Caco-2 (cell line): ENCODE data around the gene MGAT4A. TPM values are rescaled to one million over a fixed set of nuclear protein-coding genes. Genes with fewer than 3 reads are reported as not detected.

Source experiments
- BruUV-seq: library from RNA; stranded (reverse); fragments of 400-500 nt; replicated peaks from 2 replicates; lab custom pipeline; 2021; lab: Mats Ljungman, UMichigan
- CTCF ChIA-PET: fragments of 300-600 bp; sonication (Branson Sonifier 250); formaldehyde crosslinking; loops from one replicate; lab custom pipeline; 2022; ENCODE audit warnings: antibody characterized with exemption; lab: Charles Lee
- POLR2A ChIA-PET: fragments of 300-600 bp; sonication (Branson Sonifier 250); formaldehyde crosslinking; loops from one replicate; lab custom pipeline; 2022; ENCODE audit warnings: antibody characterized with exemption; lab: Charles Lee
- DNase-seq, 2 experiments: peaks; one replicate each; pipeline versions ENCODE4 v3.0.0 to v3.0.0-alpha.2; 2020 to 2022
- H3K27me3 ChIP-seq: replicated peaks from 2 replicates; pipeline ENCODE4 v1.6.0; 2011; ENCODE audit warnings: low read length; ENCODE audit not compliant: control insufficient read depth, insufficient read depth
- H3K36me3 ChIP-seq: 2 replicates; pipeline ENCODE4 v1.5.1; 2011; ENCODE audit warnings: low read length; ENCODE audit not compliant: control insufficient read depth, insufficient read depth
- H3K4me1 ChIP-seq: fragments of 250-450 bp; sonication (Bioruptor Pico); 2 replicates; pipeline ENCODE4 v1.5.1; 2020; ENCODE audit warnings: mild to moderate bottlenecking
- H3K4me3 ChIP-seq: 2 replicates; pipeline ENCODE4 v1.5.1; 2011; ENCODE audit warnings: low read depth, mild to moderate bottlenecking, control low read depth, low read length
- H3K9me3 ChIP-seq: fragments of 250-450 bp; sonication (Bioruptor Pico); 2 replicates; pipeline ENCODE4 v1.5.1; 2020; ENCODE audit warnings: mild to moderate bottlenecking, moderate library complexity
- H3K27ac Mint-ChIP-seq: one replicate; pipeline ENCODE4 v1.8.0; 2022; ENCODE audit warnings: mixed read lengths; ENCODE audit not compliant: unreplicated experiment
- H3K27me3 Mint-ChIP-seq: one replicate; pipeline ENCODE4 v1.8.0; 2022; ENCODE audit warnings: mixed read lengths; ENCODE audit not compliant: insufficient read depth, unreplicated experiment
- H3K36me3 Mint-ChIP-seq: one replicate; pipeline ENCODE4 v1.8.0; 2022; ENCODE audit warnings: mild to moderate bottlenecking, mixed read lengths; ENCODE audit not compliant: insufficient read depth, unreplicated experiment
- H3K4me1 Mint-ChIP-seq: one replicate; pipeline ENCODE4 v1.8.0; 2022; ENCODE audit warnings: low read depth, mixed read lengths; ENCODE audit not compliant: unreplicated experiment
- H3K4me3 Mint-ChIP-seq: one replicate; pipeline ENCODE4 v1.8.0; 2022; ENCODE audit warnings: mild to moderate bottlenecking, moderate library complexity, mixed read lengths; ENCODE audit not compliant: unreplicated experiment
- H3K9me3 Mint-ChIP-seq: one replicate; pipeline ENCODE4 v1.8.0; 2022; ENCODE audit warnings: mixed read lengths; ENCODE audit not compliant: unreplicated experiment
- intact Hi-C: fragments of 100-400 bp; cut with micrococcal nuclease; formaldehyde crosslinking; loops from one replicate; pipeline ENCODE4 v1.10.0; 2022; ENCODE audit not compliant: unreplicated experiment
- total RNA-seq: library from RNA; stranded (reverse); gene quantifications from 2 replicates; pipeline ENCODE4 v1.2.3, GENCODE V29; 2022
- TF ChIP-seq, protein P1 (sequence below), 2 experiments: fragments of 200-600 bp in 1 of 2; IDR thresholded peaks; 1 replicate in 1 of 2; 2 replicates in 1 of 2; pipeline versions ENCODE4 v1.5.1 to v1.8.0; 2011 to 2022; ENCODE audit warnings: antibody characterized with exemption in 1 of 2, control low read depth in 1 of 2, inconsistent platforms in 1 of 2, low read depth in 1 of 2, low read length in 1 of 2, mild to moderate bottlenecking in 1 of 2, moderate library complexity in 1 of 2; ENCODE audit not compliant: insufficient read depth in 1 of 2, severe bottlenecking in 1 of 2, unreplicated experiment in 1 of 2

MGAT4A gene
- total RNA-seq, 1 experiment from 2014 or later = 63.7 TPM

DNA sequence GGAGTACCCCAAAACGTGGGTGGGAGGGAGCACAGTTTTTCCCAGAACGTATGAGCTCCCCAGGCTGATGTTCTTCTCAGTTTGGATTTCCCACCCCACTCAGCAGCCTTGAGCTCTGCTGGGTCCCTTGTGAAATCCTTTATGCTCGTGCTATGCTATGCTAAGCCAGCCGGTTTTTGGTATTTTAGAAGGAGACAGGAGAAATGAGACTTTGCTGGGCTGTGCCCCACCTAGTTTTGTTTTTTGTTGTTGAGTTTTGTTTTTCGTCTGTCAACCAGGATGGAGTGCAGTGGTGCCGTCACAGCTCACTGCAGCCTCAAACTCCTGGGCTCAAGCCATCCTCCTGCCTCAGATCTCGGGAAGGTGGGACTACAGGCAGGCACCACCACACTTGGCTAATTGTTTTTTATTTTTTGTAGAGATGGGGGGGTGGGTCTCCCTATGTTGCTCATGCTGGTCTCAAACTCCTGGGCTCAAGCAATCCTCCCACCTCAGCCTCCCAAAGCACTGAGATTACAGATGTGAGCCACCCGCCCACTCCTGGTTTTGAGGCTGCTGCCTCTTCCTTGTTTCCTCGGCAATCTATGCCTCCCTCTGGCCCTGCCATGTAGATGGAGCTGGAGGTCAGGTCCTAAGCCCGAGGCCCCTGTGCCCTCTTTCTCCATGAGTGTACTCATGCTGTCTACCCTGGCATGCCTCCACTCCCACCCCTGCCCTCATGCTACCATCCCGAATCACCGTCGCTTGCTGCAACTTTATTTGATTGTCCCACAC lies 17.5 kb upstream of the MGAT4A start:
- no peaks in the 10 kb centered on the region for H3K27me3 ChIP-seq
- peaks cover 8% of the 10 kb centered on the region for H3K4me1 Mint-ChIP-seq
- no TSS peak for BruUV-seq
- no peak overlapping the region for H3K27ac Mint-ChIP-seq
- CTCF ChIA-PET = interaction anchor here (0.6 kb wide), 1 partner anchor 304 kb away, joined by 4 read pairs; the partner anchor contains the start of gene INPP4A
- TF ChIP-seq, protein P1, sequence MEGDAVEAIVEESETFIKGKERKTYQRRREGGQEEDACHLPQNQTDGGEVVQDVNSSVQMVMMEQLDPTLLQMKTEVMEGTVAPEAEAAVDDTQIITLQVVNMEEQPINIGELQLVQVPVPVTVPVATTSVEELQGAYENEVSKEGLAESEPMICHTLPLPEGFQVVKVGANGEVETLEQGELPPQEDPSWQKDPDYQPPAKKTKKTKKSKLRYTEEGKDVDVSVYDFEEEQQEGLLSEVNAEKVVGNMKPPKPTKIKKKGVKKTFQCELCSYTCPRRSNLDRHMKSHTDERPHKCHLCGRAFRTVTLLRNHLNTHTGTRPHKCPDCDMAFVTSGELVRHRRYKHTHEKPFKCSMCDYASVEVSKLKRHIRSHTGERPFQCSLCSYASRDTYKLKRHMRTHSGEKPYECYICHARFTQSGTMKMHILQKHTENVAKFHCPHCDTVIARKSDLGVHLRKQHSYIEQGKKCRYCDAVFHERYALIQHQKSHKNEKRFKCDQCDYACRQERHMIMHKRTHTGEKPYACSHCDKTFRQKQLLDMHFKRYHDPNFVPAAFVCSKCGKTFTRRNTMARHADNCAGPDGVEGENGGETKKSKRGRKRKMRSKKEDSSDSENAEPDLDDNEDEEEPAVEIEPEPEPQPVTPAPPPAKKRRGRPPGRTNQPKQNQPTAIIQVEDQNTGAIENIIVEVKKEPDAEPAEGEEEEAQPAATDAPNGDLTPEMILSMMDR (IDR thresholded peaks at IDR 0.05; ENCODE audit: insufficient read depth in 1 of 2, low read depth in 1 of 2, low read length in 1 of 2, severe bottlenecking in 1 of 2, unreplicated experiment in 1 of 2) = no peak
- no peak overlapping the region for H3K4me3 ChIP-seq
- H3K36me3 Mint-ChIP-seq = no peaks in the 10 kb centered on the region
- no peak overlapping the region for H3K4me3 Mint-ChIP-seq
- no peaks in the 10 kb centered on the region for H3K9me3 ChIP-seq
- H3K4me1 ChIP-seq = peaks cover 9% of the 10 kb centered on the region
- intact Hi-C loops = loop anchor here (1.0 kb wide), 1 partner anchor 9 kb away; no protein-coding TSS in a partner anchor
- peaks cover 23% of the 10 kb centered on the region for H3K9me3 Mint-ChIP-seq
- no peak for DNase-seq
- POLR2A ChIA-PET = no interaction called here
- no peaks in the 10 kb centered on the region for H3K27me3 Mint-ChIP-seq
- no peaks in the 10 kb centered on the region for H3K36me3 ChIP-seq

DNA sequence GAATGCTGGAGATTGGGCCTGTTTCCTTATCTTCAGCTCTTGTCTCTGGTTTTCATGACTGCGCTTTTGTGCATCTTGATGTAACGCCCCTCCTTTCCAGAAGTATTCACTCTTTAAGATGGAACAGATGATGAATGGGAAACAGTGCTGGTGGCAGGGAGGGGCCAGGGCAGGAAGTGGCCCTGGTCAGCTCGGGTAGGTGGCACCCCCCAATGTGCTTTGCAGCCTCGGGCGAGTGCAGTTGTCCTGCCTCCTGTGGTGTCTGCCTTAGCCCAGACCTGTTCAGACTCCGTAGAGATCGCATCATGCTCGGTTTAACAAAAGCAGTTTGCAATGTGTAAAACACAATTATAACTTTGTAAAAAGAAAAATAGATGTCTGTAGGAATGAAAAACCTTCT lies 17.0 kb upstream of the MGAT4A start:
- no TSS peak for BruUV-seq
- CTCF ChIA-PET = interaction anchor here (0.6 to 0.9 kb wide), 2 partner anchors 13 to 304 kb away, joined by 4 read pairs; partner anchors contain the start of gene INPP4A

DNA sequence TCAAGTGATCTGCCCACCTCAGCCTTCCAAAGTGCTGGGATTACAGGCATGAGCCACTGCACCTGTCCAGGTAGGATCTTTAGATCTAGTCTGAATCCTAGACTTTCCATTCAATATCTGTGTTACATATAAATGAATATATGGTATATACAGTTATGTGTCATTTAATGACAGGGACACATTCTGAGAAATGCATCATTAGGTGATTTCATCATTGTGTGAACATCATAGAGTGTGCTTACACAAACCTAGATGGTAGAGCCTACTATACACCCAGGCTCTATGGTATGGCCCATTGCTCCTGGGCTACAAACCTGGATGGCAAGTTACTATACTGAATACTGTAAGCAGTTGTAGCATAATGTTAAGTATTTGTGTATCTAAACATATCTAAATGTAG lies 15.5 kb upstream of the MGAT4A start:
- TF ChIP-seq, protein P1 (IDR thresholded peaks at IDR 0.05; ENCODE audit: insufficient read depth in 1 of 2, low read depth in 1 of 2, low read length in 1 of 2, severe bottlenecking in 1 of 2, unreplicated experiment in 1 of 2) = no peak
- Mint-ChIP-seq H3K36me3 (no peaks in the 10 kb centered on the region), H3K4me3 (no peak overlapping the region), H3K27me3 (no peaks in the 10 kb centered on the region), H3K9me3 (peaks cover 5% of the 10 kb centered on the region), H3K27ac (no peak overlapping the region), H3K4me1 (peaks cover 5% of the 10 kb centered on the region)
- Histone ChIP-seq H3K4me1 (peaks cover 4% of the 10 kb centered on the region), H3K27me3 (no peaks in the 10 kb centered on the region), H3K9me3 (no peaks in the 10 kb centered on the region), H3K4me3 (no peak overlapping the region), H3K36me3 (no peaks in the 10 kb centered on the region)
- no peak for DNase-seq
- intact Hi-C loops = no loop called here
- ChIA-PET POLR2A (no interaction called here), CTCF (no interaction called here)
- no TSS peak for BruUV-seq

More for the DNA sequence above, 17.0 kb upstream of the MGAT4A start:
- Mint-ChIP-seq H3K27me3 (no peaks in the 10 kb centered on the region), H3K4me1 (peaks cover 8% of the 10 kb centered on the region), H3K9me3 (peaks cover 17% of the 10 kb centered on the region), H3K4me3 (no peak overlapping the region), H3K27ac (no peak overlapping the region), H3K36me3 (no peaks in the 10 kb centered on the region)
- Histone ChIP-seq H3K36me3 (no peaks in the 10 kb centered on the region), H3K4me3 (no peak overlapping the region), H3K9me3 (no peaks in the 10 kb centered on the region), H3K27me3 (no peaks in the 10 kb centered on the region), H3K4me1 (peaks cover 9% of the 10 kb centered on the region)
- POLR2A ChIA-PET = no interaction called here
- TF ChIP-seq, protein P1 (IDR thresholded peaks at IDR 0.05; ENCODE audit: insufficient read depth in 1 of 2, low read depth in 1 of 2, low read length in 1 of 2, severe bottlenecking in 1 of 2, unreplicated experiment in 1 of 2) = no peak
- DNase-seq = no peak
- intact Hi-C loops = loop anchor here (1.0 kb wide), 1 partner anchor 9 kb away; no protein-coding TSS in a partner anchor
